Muscle of back (tissue), 11 donors: ENCODE measurements around the gene SNRPA1. TPM values are rescaled to one million over a fixed set of nuclear protein-coding genes. Genes with fewer than 3 reads are reported as not detected.
A peak's percentile ranks its signal among the peaks of the same experiment; 100 is the strongest.

Experiments used
- DNase-seq, 3 donors: peaks; one replicate each; pipeline versions ENCODE4 v3.0.0 to v3.0.0-alpha.2; 2013
- polyA plus RNA-seq, 10 donors: library from polyadenylated mRNA; unstranded; fragments of 120-200 nt; gene quantifications; one replicate each; pipeline ENCODE4 v1.2.1, GENCODE V29; 2013; ENCODE audit not compliant: insufficient read length in 10 of 10

The SNRPA1 gene
- polyA plus RNA-seq, 10 donors: 31.8 to 56.4 (median 36.4) TPM

DNA sequence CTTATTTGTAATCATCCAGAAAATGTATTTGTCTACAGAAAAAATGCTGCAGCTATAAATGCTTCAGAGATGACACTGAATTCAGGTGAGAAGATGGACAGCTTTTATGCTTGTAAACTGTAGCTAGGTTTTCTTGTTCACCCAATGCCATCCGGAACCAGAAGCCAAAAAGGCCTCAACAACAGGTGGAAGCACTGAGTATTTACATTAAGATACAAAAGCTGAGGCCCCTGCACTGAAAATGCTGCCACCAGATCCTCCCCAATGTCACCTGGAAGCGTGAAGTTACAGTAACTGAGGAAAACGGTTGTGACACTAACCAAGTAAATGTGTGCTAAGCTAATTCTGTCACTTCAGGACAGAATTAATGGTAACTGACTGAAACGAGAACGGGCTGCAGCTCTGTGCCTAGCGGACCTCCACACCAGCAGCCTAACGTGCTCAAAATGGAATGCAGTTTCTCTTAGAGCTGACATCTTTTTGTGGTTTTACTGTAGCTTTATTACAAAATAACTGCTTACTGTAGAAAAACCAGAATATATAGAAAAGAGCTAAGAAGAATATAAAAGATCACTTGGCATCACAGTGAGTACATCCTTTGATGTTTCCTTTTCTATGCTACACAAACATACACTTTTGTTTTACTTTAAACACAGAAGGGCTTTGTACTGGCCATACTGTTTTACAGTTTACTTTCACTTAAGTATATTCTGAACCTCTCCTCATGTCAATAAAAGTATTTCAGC, 50.8 kb downstream of the SNRPA1 start:
- no peak for DNase-seq

- no peak for DNase-seq
Measured at GRCh38 chr15:101243420-101243819, 51.6 kb downstream of the SNRPA1 start.

DNA sequence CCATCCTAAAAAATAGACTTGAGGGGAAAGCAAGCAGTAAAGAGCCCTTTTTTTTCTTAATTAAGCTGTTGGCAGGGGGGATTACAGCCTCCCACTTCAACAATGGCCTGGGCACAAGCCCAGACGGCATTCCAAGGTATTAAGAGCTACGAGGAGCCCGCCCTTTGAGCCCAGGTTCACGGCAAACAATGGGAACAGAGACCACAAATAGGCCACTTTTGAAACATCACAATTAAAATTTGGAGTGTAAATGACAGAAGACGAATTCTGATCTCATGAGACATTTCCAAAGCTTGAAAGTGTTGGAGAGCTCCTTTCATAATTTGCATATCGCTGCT, 52.1 kb downstream of the SNRPA1 start:
- DNase-seq: no peak

DNA sequence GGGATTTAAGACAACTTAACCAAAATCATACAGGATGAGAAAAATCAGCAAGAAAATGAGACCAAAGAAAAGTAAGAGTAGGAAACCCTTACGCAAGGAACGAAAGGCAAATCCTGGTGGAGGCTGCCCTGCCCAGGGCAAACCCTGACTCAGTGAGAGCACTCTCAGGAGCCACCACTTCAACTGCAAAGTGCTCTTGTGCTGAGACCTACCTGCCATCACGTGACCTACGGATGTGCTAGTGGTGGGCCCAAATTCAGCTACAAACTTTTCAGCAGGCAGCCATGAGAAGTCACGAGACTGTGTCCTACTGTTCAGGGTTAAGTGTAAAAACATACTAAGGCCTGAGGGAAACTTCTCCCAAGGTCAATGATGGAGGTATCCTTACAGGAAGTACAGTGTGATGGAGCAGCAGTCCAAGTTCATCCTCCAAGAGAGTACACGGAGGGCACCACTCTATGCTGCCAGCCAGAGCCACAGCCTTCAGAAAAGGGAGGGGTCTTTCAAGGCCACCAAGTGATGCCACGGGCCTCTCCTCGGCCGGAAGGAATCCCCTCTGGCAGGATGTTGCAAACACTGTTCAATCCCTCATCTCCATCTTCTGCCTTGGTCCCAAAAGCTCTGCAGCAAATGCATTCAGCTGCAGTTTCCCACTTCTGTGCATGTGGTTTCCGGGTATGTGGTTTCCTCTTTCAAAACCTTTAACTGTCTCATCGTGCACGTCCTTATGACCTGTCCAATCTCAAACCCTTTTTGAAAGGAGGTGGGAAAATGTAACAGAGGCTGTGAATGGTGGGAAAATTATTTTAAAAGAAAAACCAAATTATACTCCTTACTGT, 52.7 kb downstream of the SNRPA1 start:
- DNase-seq: peak in 1 of 3 donors; percentile 53

DNA sequence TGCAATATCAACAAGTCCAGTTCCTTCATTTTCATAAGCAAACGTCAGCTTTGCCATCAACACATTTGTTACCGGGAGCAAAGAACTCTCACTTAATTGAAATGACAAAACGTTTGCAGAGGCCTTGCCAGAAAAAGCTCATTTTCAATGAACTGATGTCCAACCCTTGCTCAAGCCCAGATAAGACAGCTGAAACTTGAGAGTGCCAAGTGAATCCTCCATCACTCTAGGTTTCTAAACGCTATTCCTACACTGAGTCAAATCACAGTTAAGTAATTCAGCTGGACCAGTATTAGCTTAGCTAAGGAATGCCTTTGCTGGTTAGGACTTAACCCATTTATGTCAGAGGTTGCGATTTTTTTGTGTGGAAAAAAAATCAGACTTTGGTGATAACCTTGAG, 54.7 kb downstream of the SNRPA1 start:
- DNase-seq: peak; percentile 45 to 77 (median 55)

DNA sequence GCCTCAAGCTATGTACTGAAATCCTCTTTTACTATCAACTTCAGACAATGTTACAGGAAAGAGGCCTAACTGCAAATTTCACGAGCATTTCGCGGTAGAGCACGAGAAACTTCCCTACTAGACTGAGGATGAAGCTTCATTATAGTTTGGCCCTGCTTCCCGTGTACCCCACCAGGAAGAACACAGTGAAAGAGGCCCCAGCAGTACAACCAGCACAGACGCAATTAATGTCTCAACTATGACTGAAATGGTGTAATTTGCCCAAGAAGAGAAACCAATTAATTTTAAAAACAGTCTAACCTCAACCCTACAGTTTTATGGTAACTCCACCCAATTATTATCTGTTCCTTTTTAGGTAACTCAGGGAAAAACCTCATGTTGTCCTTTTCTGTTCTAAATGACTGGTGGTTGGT, 55.3 kb downstream of the SNRPA1 start:
- DNase-seq: no peak

- no peak for DNase-seq
Measured at GRCh38 chr15:101237251-101237650, 57.8 kb downstream of the SNRPA1 start.

- no peak for DNase-seq
Measured at GRCh38 chr15:101233651-101234280, 61.3 kb downstream of the SNRPA1 start.

DNA sequence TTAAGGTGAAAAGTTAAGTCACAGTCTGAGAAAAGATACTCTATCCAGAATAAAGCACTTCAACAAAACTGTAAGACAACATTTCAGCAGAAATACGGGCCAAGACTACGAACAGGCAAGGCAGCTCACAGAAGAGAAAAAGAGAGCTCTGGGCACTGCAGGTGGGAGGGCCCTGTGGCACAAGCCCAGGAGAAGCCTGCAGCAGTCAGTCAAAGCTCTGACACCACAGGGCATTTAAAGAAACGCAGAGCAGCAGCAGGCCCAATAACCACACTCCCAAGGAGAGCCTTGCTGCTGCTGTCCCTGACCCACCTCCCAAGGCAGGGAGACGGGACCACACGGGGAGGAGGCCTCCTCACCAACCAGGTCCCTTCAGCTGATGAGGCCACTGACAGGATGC, 62.4 kb downstream of the SNRPA1 start:
- no peak for DNase-seq

Other genes with a start within 250 kb of the SNRPA1 start
- gene CHSY1, start 43.2 kb downstream of the SNRPA1 start, polyA plus RNA-seq: 10 to 100 TPM; 31.2 to 48.4 (median 37.8) TPM
- 10 to 100 TPM; 36.4 to 49.9 (median 39.4) TPM for gene SELENOS, start 17.8 kb downstream of the SNRPA1 start, polyA plus RNA-seq
- 10 to 100 TPM in 6 of 10 donors, 1 to 10 TPM in 4; 9.3 to 18.0 (median 11.3) TPM for gene PCSK6, start 194.5 kb upstream of the SNRPA1 start, polyA plus RNA-seq